Panc1 (cell line): Measurements from ENCODE around the gene TMEM175. TPM values are rescaled to one million over a fixed set of nuclear protein-coding genes. Genes with fewer than 3 reads are reported as not detected.

Experiments
- ATAC-seq: fragments of 200-7000 bp; cut with Tn5 transposase; 2 replicates; pipeline ENCODE4 v1.9.1; 2020; ENCODE audit warnings: mild to moderate bottlenecking, moderate library complexity
- BruUV-seq: library from RNA; stranded (reverse); fragments of 400-500 nt; replicated peaks from 2 replicates; lab custom pipeline; 2021; lab: Mats Ljungman, UMichigan
- CTCF ChIA-PET: fragments of 300-600 bp; sonication (Branson Sonifier 250); formaldehyde crosslinking; loops from one replicate; lab custom pipeline; 2022; ENCODE audit warnings: antibody characterized with exemption; lab: Charles Lee
- POLR2A ChIA-PET: fragments of 300-600 bp; sonication (Branson Sonifier 250); formaldehyde crosslinking; loops from one replicate; lab custom pipeline; 2022; ENCODE audit warnings: antibody characterized with exemption; lab: Charles Lee
- DNase-seq: peaks from one replicate; pipeline ENCODE4 v3.0.0-alpha.2; 2010; ENCODE audit warnings: low read depth, low spot score
- H3K27ac ChIP-seq: 2 replicates; pipeline ENCODE4 v1.5.1; 2011; ENCODE audit warnings: mild to moderate bottlenecking, low read length, inconsistent platforms
- H3K27me3 ChIP-seq: fragments of 200-500 bp; sonication (Bioruptor generic); 2 replicates; pipeline ENCODE4 v1.6.0; 2014; ENCODE audit warnings: low read length, inconsistent platforms; ENCODE audit not compliant: control insufficient read depth, insufficient read depth
- H3K36me3 ChIP-seq: fragments of 200-500 bp; sonication (Bioruptor generic); 2 replicates; pipeline ENCODE4 v1.5.1; 2014; ENCODE audit warnings: inconsistent platforms, mild to moderate bottlenecking, low read length, moderate library complexity; ENCODE audit not compliant: control insufficient read depth, insufficient read depth
- H3K4me1 ChIP-seq: 2 replicates; pipeline ENCODE4 v1.5.1; 2011; ENCODE audit warnings: inconsistent platforms, mild to moderate bottlenecking, low read length, moderate library complexity; ENCODE audit not compliant: control insufficient read depth, insufficient read depth
- H3K4me3 ChIP-seq, 2 experiments: 2 replicates each; pipeline ENCODE4 v1.5.1; 2011 to 2012; ENCODE audit warnings: low read depth in 2 of 2, low read length in 2 of 2, mild to moderate bottlenecking in 2 of 2, inconsistent platforms in 1 of 2, moderate library complexity in 1 of 2
- H3K9me3 ChIP-seq: fragments of 200-500 bp; sonication (Bioruptor generic); 2 replicates; pipeline ENCODE4 v1.5.1; 2014; ENCODE audit warnings: low read depth, mild to moderate bottlenecking, inconsistent platforms, low read length, moderate library complexity; ENCODE audit not compliant: control insufficient read depth, insufficient read depth
- CTCF ChIP-seq: fragments of 450-650 bp; IDR thresholded peaks from 2 replicates; pipeline ENCODE4 v1.5.1; 2017; ENCODE audit warnings: mild to moderate bottlenecking
- POLR2AphosphoS5 ChIP-seq: IDR thresholded peaks from 2 replicates; pipeline ENCODE4 v1.6.1; 2012; ENCODE audit warnings: mild to moderate bottlenecking, low read depth, low read length, moderate library complexity
- REST ChIP-seq, 2 experiments: IDR thresholded peaks; 2 replicates each; pipeline ENCODE4 v1.6.1; 2011 to 2012; ENCODE audit warnings: low read depth in 2 of 2, control low read depth in 1 of 2, low read length in 1 of 2, mild to moderate bottlenecking in 1 of 2, moderate library complexity in 1 of 2; ENCODE audit not compliant: insufficient read depth in 1 of 2
- SIN3A ChIP-seq: IDR thresholded peaks from 2 replicates; pipeline ENCODE4 v1.6.1; 2012; ENCODE audit warnings: low read depth, mild to moderate bottlenecking, low read length, moderate library complexity, borderline replicate concordance; ENCODE audit not compliant: insufficient read depth
- TCF7L2 ChIP-seq: IDR thresholded peaks from 2 replicates; pipeline ENCODE4 v1.6.1; 2011; ENCODE audit warnings: mild to moderate bottlenecking, low read depth, low read length, inconsistent platforms
- in situ Hi-C: cut with HindIII; loops from 2 replicates; pipeline ENCODE4 v1.10.0; 2016; ENCODE audit warnings: low sequenced_read_pairs, low pct_unique_long_range_greater_than_20kb
- intact Hi-C: fragments of 100-400 bp; cut with micrococcal nuclease; formaldehyde crosslinking; loops from one replicate; pipeline ENCODE4 v1.10.0; 2022; ENCODE audit not compliant: unreplicated experiment
- total RNA-seq: library from RNA; stranded (reverse); gene quantifications from one replicate; pipeline ENCODE4 v1.2.1, GENCODE V29; 2021; ENCODE audit not compliant: unreplicated experiment

Gene TMEM175
- total RNA-seq, 1 experiment from 2014 or later, result 21.8 TPM

GRCh38 chr4:990746-991367 lies 58.6 kb downstream of the TMEM175 start:
- TF ChIP-seq POLR2AphosphoS5 (no peak), CTCF (no peak), SIN3A (no peak), TCF7L2 (no peak)
- intact Hi-C loops (no loop called here), in situ Hi-C loops (no loop called here)
- DNase-seq (no peak), ATAC-seq (no peak)
- Histone ChIP-seq H3K27ac (no peak overlapping the region), H3K9me3 (no peaks in the 10 kb centered on the region), H3K27me3 (no peaks in the 10 kb centered on the region), H3K4me1 (peaks cover 18% of the 10 kb centered on the region), H3K4me3 (no peak overlapping the region), H3K36me3 (no peaks in the 10 kb centered on the region)
- POLR2A ChIA-PET, result no interaction called here
- BruUV-seq, result no TSS peak
- CTCF ChIA-PET, result no interaction called here

GRCh38 chr4:991451-992296 lies 59.4 kb downstream of the TMEM175 start:
- TF ChIP-seq CTCF (no peak), SIN3A (no peak)
- POLR2A ChIA-PET, result no interaction called here

GRCh38 chr4:992297-993110 lies 60.2 kb downstream of the TMEM175 start:
- Histone ChIP-seq H3K27me3 (no peaks in the 10 kb centered on the region), H3K27ac (peak overlapping the region; percentile 73), H3K36me3 (no peaks in the 10 kb centered on the region), H3K4me1 (peaks cover 18% of the 10 kb centered on the region), H3K9me3 (no peaks in the 10 kb centered on the region), H3K4me3 (peak overlapping the region in 1 of 2 experiments; percentile 37; a peak in 3 of 4 replicates)
- ATAC-seq (peak; percentile 71), DNase-seq (peak; percentile 46)
- ChIA-PET CTCF (no interaction called here), POLR2A (no interaction called here)
- TF ChIP-seq REST (IDR thresholded peaks at IDR 0.05; ENCODE audit: insufficient read depth in 1 of 2, low read depth in 2 of 2, low read length in 1 of 2), result no peak
- TF ChIP-seq TCF7L2, result peak; percentile 73
- BruUV-seq, result no TSS peak
- intact Hi-C loops (no loop called here), in situ Hi-C loops (no loop called here)

More at GRCh38 chr4:991451-992296, 59.4 kb downstream of the TMEM175 start:
- intact Hi-C loops (no loop called here), in situ Hi-C loops (no loop called here)
- CTCF ChIA-PET, result no interaction called here
- peak overlapping the region; percentile 73 for H3K27ac ChIP-seq
- no peaks in the 10 kb centered on the region for H3K36me3 ChIP-seq
- ATAC-seq, result no peak
- no peak for DNase-seq
- no peaks in the 10 kb centered on the region for H3K9me3 ChIP-seq
- H3K4me3 ChIP-seq, result no peak overlapping the region
- H3K4me1 ChIP-seq, result peaks cover 18% of the 10 kb centered on the region
- no peaks in the 10 kb centered on the region for H3K27me3 ChIP-seq
- no TSS peak for BruUV-seq
